T-helper 1 cell treated with Interleukin-12 subunit alpha and Interleukin-12 subunit beta and Interleukin-4 antibody, amounts not matched to agents 30 μg/mL and 1 μg/mL, for 36 hours (primary cell): ENCODE measurements around the gene SFXN4.
"Not testable (repeated sequence)": the region's sequence is repeated elsewhere in the genome, so short reads cannot be mapped to it uniquely, and the experiment has no call there.

Source experiments
- H3K27ac Mint-ChIP-seq: one replicate; pipeline ENCODE4 v1.8.0; 2021; ENCODE audit warnings: mild to moderate bottlenecking, mixed read lengths
- H3K27me3 Mint-ChIP-seq: one replicate; pipeline ENCODE4 v1.8.0; 2021; ENCODE audit warnings: low read depth, mixed read lengths
- H3K36me3 Mint-ChIP-seq: one replicate; pipeline ENCODE4 v1.8.0; 2021; ENCODE audit warnings: low read depth, mixed read lengths
- H3K4me1 Mint-ChIP-seq: one replicate; pipeline ENCODE4 v1.8.0; 2021; ENCODE audit warnings: low read depth, mixed read lengths
- H3K4me3 Mint-ChIP-seq: one replicate; pipeline ENCODE4 v1.8.0; 2021; ENCODE audit warnings: mild to moderate bottlenecking, moderate library complexity, mixed read lengths
- H3K9me3 Mint-ChIP-seq: one replicate; pipeline ENCODE4 v1.8.0; 2021; ENCODE audit warnings: mixed read lengths

SFXN4 gene

DNA sequence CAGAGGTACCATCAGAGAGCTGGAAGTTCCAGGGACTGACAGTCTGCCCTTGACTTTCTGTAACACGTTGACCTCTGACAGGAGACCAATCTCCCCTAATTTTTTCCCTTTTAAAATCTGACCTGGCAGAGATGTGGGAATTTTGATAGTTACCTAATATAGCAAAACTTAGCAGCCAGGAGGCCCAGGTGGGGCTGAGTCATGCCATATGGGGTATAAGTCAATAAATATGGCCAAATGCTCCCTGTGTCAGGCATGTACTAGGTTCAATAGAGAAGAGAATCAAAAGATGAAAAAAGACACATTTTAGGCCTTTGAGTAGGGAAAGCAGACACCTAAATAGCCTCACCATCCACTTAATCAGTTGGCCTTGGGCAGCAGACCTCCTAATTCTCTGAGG, 35.7 kb upstream of the SFXN4 start:
- peaks cover 19% of the 10 kb centered on the region for H3K4me1 Mint-ChIP-seq

DNA sequence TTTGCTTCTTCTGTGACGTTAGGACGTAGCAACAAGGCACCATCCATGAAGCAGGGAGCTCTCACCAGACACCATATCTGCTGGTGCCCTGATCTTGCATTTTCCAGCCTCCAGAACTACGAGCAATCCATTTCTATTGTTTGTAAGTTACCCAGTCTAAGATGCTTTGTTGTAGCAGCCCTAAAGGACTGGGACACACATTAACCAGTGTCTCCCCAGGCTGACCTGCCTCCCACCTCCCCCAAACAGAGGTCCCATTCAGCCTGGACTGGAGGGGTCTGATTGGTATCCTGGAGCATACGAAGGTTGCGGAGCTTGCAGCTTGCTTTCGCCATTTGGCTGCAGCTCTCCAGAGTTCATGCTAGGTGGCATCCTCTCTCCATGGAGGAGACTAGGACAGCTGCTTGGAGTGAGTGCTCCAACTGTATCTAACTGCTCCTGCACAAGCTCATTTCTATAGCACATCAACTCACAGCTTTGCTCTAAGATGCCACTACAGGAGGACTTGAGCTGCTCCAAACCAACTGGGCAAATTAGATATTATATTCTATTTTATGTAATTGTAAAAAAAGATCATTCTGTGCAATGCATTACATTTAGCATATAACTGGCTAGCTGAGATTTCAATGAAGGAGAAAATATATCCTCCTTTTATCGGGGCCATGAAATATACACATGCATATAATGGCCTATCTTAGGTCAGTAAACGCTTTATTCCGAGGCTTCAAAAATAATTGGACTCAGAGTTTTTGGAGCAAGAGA, 33.9 kb upstream of the SFXN4 start:
- no peaks in the 10 kb centered on the region for H3K27me3 Mint-ChIP-seq
- no peaks in the 10 kb centered on the region for H3K9me3 Mint-ChIP-seq
- no peak overlapping the region for H3K4me3 Mint-ChIP-seq
- no peaks in the 10 kb centered on the region for H3K36me3 Mint-ChIP-seq
- H3K4me1 Mint-ChIP-seq = peaks cover 19% of the 10 kb centered on the region
- no peak overlapping the region for H3K27ac Mint-ChIP-seq

More for the DNA sequence above, 35.7 kb upstream of the SFXN4 start:
- no peaks in the 10 kb centered on the region for H3K36me3 Mint-ChIP-seq
- H3K9me3 Mint-ChIP-seq = no peaks in the 10 kb centered on the region
- no peak overlapping the region for H3K4me3 Mint-ChIP-seq
- no peak overlapping the region for H3K27ac Mint-ChIP-seq
- no peaks in the 10 kb centered on the region for H3K27me3 Mint-ChIP-seq

DNA sequence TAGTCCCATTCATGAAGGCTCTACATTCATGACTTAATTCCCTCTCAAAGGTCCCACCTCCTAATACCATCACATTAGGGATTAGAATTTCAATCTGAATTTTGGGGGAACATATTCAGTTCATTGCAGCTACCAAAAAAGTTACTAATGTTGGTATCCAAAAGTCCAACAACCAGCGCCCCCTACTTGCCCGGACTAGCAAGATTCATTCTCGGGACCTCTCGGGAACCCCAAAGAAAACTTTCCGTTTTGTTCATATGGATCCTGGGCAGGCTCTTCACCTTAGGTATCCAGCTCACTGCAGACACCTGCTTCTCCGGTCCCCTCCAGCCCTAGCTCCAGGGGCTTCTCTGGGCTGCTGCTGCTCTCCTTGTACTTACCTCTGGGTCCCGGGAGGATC, 32.9 kb upstream of the SFXN4 start:
- H3K9me3 Mint-ChIP-seq = no peaks in the 10 kb centered on the region
- no peak overlapping the region for H3K27ac Mint-ChIP-seq
- H3K4me1 Mint-ChIP-seq = peaks cover 19% of the 10 kb centered on the region
- no peaks in the 10 kb centered on the region for H3K36me3 Mint-ChIP-seq
- H3K4me3 Mint-ChIP-seq = no peak overlapping the region
- no peaks in the 10 kb centered on the region for H3K27me3 Mint-ChIP-seq

DNA sequence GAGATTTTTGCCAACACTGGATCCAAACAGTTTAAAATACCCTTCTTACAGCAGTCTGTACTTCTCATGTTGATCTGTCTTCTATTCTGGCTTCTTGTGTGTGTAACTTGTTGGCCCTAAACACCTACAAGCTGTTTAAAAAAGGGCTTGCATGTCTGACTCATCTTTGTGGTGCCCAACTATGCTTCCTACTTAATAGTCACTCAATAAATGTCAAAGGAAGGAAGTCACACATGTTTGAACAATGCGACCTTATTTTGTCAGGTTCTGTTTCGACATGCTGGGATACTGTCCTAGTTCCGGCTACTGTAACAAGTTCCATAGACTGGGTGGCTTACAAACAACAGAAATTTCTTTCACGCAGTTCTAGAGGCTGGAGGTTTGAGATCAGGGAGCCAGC, 32.4 kb upstream of the SFXN4 start:
- peaks cover 19% of the 10 kb centered on the region for H3K4me1 Mint-ChIP-seq
- no peaks in the 10 kb centered on the region for H3K9me3 Mint-ChIP-seq
- no peaks in the 10 kb centered on the region for H3K36me3 Mint-ChIP-seq
- H3K27me3 Mint-ChIP-seq = no peaks in the 10 kb centered on the region
- no peak overlapping the region for H3K4me3 Mint-ChIP-seq
- peak overlapping the region; percentile 19 for H3K27ac Mint-ChIP-seq

DNA sequence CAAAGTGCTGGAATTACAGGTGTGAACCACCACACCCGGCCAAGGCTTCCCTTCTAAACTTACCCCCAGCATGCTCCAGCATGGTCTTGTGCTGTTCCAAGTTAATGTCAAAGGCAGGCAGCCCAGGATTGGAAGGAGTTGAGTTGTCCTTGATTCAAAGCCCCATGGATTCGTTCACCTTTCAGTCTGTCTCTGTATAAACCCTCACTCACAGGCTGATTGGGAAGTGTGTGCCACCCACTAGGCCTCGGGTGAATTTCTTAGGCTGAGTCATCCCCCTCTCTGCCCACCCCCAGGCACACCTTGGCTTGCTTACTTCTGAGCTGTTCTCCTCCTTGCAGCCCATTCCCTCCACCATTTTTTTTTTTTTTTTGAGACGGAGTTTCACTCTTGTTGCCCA, 26.4 kb upstream of the SFXN4 start:
- Mint-ChIP-seq H3K4me1 (peaks cover 26% of the 10 kb centered on the region), H3K27me3 (no peaks in the 10 kb centered on the region), H3K9me3 (no peaks in the 10 kb centered on the region), H3K27ac (no peak overlapping the region), H3K4me3 (no peak overlapping the region), H3K36me3 (no peaks in the 10 kb centered on the region)

DNA sequence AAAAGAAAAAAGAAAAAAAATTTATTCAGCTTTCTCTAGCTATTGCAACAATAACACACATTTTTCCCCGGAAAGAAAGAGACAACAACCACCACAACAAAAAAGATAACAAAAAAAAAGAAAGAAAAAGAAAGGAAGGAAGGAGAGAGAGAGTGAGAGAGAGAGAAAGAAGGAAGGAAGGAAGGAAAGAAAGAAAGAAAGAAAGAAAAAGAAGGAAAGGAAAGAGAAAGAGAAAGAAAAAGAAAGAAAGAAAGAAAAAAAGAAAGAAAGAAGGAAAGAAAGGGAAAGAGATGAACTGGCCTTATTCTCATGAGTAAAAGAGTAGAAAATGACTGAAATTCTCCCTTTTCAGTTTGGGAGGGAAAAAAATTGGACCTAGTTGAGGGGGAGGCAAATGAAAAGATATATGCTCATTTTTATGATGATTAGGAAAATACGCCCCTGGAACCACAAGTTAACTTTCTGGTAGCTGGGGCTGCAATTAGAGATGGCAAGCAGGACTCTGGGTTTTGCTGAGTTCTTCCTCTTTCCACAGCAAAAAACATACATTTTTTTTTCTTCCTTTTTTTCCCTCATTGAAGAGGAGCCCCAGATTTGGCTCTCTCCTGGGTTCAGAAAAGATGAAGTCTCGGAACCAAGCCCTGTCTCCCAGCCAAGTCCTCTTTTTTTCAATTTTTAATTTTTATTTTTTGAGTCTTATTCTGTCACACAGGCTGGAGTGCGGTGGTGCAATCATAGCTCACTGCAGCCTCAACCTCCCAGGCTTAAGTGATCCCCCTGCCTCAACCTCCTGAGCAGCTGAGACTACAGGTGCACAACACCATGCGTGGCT, 25.7 kb upstream of the SFXN4 start:
- Mint-ChIP-seq H3K4me1 (peaks cover 26% of the 10 kb centered on the region), H3K27ac (no peak overlapping the region), H3K4me3 (no peak overlapping the region), H3K36me3 (no peaks in the 10 kb centered on the region), H3K9me3 (no peaks in the 10 kb centered on the region), H3K27me3 (no peaks in the 10 kb centered on the region)

DNA sequence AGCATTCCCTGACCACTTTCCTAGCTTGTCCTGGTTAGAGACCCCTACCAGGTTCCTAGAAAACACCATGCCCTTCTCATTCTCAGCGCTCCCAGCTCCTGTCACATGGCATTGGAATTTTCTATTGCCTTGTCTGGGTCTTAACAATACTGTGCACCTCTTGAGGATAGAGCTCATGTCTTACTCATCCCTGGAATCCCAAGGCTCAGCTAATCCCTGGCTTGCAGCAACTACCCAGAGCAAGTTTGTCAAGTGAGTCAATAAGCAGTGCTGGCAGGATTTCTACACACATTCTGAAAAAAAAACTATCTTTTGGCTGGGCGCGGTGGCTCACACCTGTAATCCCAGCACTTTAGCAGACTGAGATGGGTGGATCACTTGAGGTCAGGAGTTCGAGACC, 24.8 kb upstream of the SFXN4 start:
- Mint-ChIP-seq H3K27ac (peak overlapping the region; percentile 59), H3K9me3 (no peaks in the 10 kb centered on the region), H3K27me3 (no peaks in the 10 kb centered on the region), H3K4me3 (peak overlapping the region; percentile 35), H3K36me3 (no peaks in the 10 kb centered on the region), H3K4me1 (peaks cover 23% of the 10 kb centered on the region)

DNA sequence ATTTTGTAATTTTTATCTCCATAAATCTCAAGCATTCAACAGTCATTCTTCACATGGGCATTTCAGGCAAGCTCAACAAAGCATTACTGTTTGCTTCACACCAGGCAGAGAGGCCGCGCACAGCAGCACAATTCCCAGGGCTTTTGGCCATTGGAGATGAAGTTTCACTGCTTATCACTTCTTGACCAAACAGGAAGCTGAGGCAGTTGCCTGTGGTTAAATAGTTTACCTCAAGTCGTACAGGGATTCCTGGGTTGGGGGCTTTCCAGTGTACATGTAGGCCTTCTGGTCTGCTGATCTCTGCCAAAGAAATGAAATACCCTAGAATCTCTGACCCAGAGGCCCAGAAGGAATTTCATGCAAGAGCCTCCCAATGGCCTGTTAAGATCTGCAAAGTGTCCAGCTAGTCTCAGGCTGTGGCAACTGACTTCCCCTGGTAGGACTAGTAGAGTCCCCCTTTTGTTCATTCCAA, 24.3 kb upstream of the SFXN4 start:
- Mint-ChIP-seq H3K4me3 (peak overlapping the region; percentile 30), H3K36me3 (no peaks in the 10 kb centered on the region), H3K9me3 (no peaks in the 10 kb centered on the region), H3K27ac (peak overlapping the region; percentile 50), H3K4me1 (peaks cover 20% of the 10 kb centered on the region), H3K27me3 (no peaks in the 10 kb centered on the region)

DNA sequence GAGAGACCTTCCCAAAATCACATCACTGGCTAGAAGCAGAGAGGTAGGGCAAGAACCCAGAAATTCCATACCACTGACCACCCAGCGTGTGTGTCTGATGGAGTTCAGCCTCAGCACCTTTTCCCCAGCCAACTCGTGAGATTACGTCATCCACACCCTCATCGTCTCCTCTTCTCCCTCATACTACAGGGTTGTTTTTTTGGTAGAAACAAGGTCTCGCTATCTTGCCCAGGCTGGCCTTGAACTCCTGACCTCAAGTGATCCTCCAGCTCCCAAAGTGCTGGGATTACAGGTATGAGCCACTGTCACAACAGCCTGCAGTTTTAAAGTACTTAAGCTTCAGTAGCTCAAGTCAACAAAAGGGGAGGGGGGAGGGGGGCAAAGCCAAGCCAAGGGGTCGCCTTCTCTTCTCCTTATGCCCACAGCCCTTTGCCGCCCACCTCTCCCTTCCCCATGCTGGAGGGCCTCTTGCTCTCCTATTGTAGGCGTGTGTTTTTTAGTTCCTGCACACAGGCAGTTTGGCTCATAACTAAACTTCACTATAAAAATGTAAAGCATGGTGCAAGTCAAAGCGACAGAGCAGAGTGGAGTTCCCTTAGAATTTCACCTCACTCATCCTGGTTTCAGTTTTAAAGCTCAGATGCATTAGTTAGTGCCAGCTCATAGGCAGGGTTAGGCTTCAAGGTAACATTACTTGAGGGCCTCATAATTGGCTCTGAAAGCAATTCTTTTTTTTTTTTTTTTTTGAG, 18.3 kb upstream of the SFXN4 start:
- H3K27ac Mint-ChIP-seq = peak overlapping the region; percentile 74
- H3K27me3 Mint-ChIP-seq = no peaks in the 10 kb centered on the region
- peaks cover 13% of the 10 kb centered on the region for H3K4me1 Mint-ChIP-seq
- H3K36me3 Mint-ChIP-seq = no peaks in the 10 kb centered on the region
- no peak overlapping the region for H3K4me3 Mint-ChIP-seq
- H3K9me3 Mint-ChIP-seq = no peaks in the 10 kb centered on the region

DNA sequence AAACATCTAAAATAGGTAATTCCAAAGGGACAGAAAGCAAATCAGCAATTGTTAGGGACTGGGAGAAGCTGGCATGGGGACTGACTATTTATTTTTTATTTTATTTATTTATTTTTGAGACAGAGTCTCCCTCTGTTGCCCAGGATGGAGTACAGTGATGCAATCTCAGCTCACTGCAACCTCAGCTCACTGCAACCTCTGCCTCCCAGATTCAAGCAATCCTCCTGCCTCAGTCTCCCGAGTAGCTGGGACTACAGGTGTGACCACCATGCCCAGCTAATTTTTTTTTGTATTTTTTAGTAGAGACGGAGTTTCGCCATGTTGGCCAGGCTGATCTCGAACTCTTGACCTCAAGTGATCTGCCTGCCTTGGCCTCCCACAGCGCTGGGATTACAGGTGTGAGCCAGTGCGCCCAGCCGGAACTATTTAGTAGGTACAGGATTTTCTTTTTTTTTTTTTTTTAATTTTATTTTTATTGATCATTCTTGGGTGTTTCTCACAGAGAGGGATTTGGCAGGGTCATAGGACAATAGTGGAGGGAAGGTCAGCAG, 15.4 kb upstream of the SFXN4 start:
- not testable (repeated sequence) for H3K4me3 Mint-ChIP-seq, H3K27ac Mint-ChIP-seq, H3K9me3 Mint-ChIP-seq, H3K36me3 Mint-ChIP-seq, H3K27me3 Mint-ChIP-seq
- peaks cover 31% of the 10 kb centered on the region for H3K4me1 Mint-ChIP-seq

DNA sequence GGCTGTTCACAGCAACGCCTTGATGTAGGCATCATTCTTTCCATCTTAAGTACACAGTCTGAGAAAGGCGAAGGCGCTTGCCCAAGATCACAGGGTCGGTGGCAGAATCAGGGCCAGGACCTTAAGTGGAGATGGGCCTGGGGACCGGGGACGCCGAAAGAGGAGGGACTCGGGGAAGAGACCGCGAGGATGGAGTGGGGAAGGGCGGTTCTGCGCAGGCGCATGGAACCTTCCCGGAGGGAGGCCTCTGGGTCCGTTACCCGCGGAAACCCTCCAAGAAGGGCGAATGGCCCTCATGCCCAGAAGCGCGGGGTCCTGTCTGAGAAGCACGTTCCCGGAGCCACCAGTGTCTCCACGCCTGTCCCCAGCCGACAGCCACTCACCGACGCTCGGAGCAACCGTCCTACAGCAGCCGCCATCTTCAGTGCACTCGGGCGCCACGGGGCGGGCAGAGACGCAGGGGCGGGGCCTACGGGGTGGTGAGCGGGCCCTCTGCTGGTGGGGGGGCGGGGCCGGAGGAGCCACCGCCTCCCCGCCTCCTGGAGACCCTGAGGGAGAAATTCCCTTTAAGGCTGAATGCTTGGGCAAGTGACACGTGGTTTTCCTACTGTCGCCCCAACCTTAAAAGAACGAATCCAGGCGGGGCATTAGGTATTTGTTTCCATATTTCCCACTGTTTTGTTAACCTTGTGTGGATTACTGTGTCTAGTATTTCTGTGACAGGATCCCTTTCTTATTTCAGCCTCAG, 13.0 kb upstream of the SFXN4 start, which contains the start of gene PRDX3:
TSS of gene PRDX3 (minus strand) at position 441 of the 748 bp plus-strand sequence. CDS start at position 419, 22 bp downstream.
- H3K4me1 Mint-ChIP-seq = peaks cover 31% of the 10 kb centered on the region
- H3K36me3 Mint-ChIP-seq = peaks cover 18% of the 10 kb centered on the region
- H3K4me3 Mint-ChIP-seq = peak within 1 kb of the TSS; percentile 97
- no peaks in the 10 kb centered on the region for H3K27me3 Mint-ChIP-seq
- H3K9me3 Mint-ChIP-seq = no peaks in the 10 kb centered on the region
- H3K27ac Mint-ChIP-seq = peak within 1 kb of the TSS; percentile 99

DNA sequence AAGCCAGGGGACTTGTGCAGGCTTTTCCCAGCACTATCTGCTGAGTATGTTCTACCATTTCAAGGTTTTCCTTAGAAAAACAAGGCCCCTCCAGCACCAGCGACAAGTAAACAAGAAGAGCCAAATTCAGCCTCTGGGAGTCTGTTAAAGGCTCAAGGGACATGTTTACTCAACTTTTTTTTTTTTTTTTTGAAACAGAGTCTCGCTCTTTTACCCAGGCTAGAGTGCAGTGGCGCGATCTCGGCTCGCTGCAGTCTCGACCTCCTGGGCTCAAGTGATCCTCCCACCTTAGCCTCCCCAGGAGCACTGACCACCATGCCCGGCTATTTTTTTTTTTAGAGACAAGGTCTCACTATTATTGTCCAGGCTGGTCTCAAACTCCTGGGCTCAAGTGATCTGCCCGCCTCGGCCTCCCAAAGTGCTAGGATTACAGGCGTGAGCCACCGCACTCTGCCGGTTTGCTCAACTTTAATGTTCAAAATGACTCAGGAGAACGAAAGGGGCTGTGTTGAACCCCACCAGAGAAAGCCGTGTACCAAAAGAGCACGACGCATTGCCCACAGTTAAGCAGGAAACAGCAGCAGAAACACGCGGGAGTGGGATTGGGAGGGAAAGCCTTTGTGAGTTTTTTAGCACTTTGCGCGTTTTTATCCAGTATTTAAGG, 12.3 kb upstream of the SFXN4 start:
- peaks cover 19% of the 10 kb centered on the region for H3K36me3 Mint-ChIP-seq
- H3K9me3 Mint-ChIP-seq = no peaks in the 10 kb centered on the region
- H3K4me3 Mint-ChIP-seq = peak overlapping the region; percentile 97
- H3K4me1 Mint-ChIP-seq = peaks cover 30% of the 10 kb centered on the region
- no peaks in the 10 kb centered on the region for H3K27me3 Mint-ChIP-seq
- H3K27ac Mint-ChIP-seq = peak overlapping the region; percentile 99

DNA sequence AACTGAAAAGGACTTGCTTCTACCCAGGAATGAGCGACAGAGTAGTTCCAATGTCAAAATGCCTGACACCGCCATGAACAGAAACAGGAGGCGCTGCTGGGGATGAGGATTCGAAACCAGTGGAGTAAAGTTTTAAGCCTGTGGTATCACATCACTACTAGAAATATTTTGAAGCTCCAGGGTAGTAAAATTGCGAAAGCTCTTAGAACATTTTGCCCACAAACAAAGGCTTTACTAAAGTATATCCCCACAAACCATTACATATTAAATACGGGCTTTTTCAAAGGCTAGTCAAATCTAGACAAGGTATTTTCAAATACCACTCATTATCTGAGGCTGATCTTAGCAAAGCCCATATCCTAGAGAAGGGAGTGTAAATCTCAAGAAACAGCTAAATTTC, 10.7 kb upstream of the SFXN4 start:
- Mint-ChIP-seq H3K36me3 (peaks cover 31% of the 10 kb centered on the region), H3K27ac (peak overlapping the region; percentile 75)

More for the DNA sequence above, 10.7 kb upstream of the SFXN4 start:
- Mint-ChIP-seq H3K27me3 (no peaks in the 10 kb centered on the region), H3K9me3 (no peaks in the 10 kb centered on the region), H3K4me1 (peaks cover 30% of the 10 kb centered on the region), H3K4me3 (peak overlapping the region; percentile 42)
